T1000 (cell line): ENCODE data around the gene TRMT10B.
A peak's percentile ranks its signal among the peaks of the same experiment; 100 is the strongest.

Experiments used
- DNase-seq: peaks from one replicate; lab custom pipeline; 2025; ENCODE audit warnings: mixed read lengths; lab: John Stamatoyannopoulos, UW

The TRMT10B gene

GRCh38 chr9:37753489-37754190 lies at the start of gene TRMT10B:
TSS of gene TRMT10B (plus strand) at chr9:37753805. CDS start at chr9:37761932, 8,127 bp downstream.
- no peak for DNase-seq

- DNase-seq = no peak
These were observed 47.8 kb upstream of the TRMT10B start for GRCh38 chr9:37705787-37706186.

GRCh38 chr9:37706290-37706689 lies 47.3 kb upstream of the TRMT10B start:
- no peak for DNase-seq

- DNase-seq = no peak
These were observed 45.9 kb upstream of the TRMT10B start for GRCh38 chr9:37707748-37708147.

GRCh38 chr9:37710046-37710445 lies 43.6 kb upstream of the TRMT10B start:
- no peak for DNase-seq

GRCh38 chr9:37715260-37715659 lies 38.3 kb upstream of the TRMT10B start:
- DNase-seq = no peak

- DNase-seq = no peak
These were observed 37.6 kb upstream of the TRMT10B start for GRCh38 chr9:37715991-37716505.

- DNase-seq = no peak
These were observed 34.1 kb upstream of the TRMT10B start for GRCh38 chr9:37719526-37719925.

- DNase-seq = no peak
These were observed 26.6 kb upstream of the TRMT10B start for GRCh38 chr9:37727013-37727412.

- DNase-seq = no peak
These were observed 24.1 kb upstream of the TRMT10B start for GRCh38 chr9:37729499-37729898.

- DNase-seq = no peak
These were observed 23.3 kb upstream of the TRMT10B start for GRCh38 chr9:37730256-37730655.

- DNase-seq = no peak
These were observed 22.8 kb upstream of the TRMT10B start for GRCh38 chr9:37730839-37731238.

- no peak for DNase-seq
These were observed 21.4 kb upstream of the TRMT10B start for GRCh38 chr9:37732086-37732741.

- DNase-seq = no peak
These were observed 20.7 kb upstream of the TRMT10B start for GRCh38 chr9:37732952-37733351.

GRCh38 chr9:37739222-37739621 lies 14.4 kb upstream of the TRMT10B start:
- no peak for DNase-seq

- DNase-seq = no peak
These were observed 13.5 kb upstream of the TRMT10B start for GRCh38 chr9:37740128-37740527.

- DNase-seq = no peak
These were observed 12.8 kb upstream of the TRMT10B start for GRCh38 chr9:37740631-37741328.

- DNase-seq = peak; percentile 14
These were observed 7.6 kb upstream of the TRMT10B start for GRCh38 chr9:37745970-37746369.

- peak; percentile 15 for DNase-seq
These were observed 6.9 kb upstream of the TRMT10B start for GRCh38 chr9:37746448-37747270.

GRCh38 chr9:37747271-37747753 lies 6.3 kb upstream of the TRMT10B start:
- DNase-seq = no peak

GRCh38 chr9:37749129-37749528 lies 4.5 kb upstream of the TRMT10B start:
- no peak for DNase-seq

- no peak for DNase-seq
These were observed 2.4 kb upstream of the TRMT10B start for GRCh38 chr9:37751186-37751585.
